ENCODE results near the gene PKD2.
"Not testable (repeated sequence)": the region's sequence is repeated elsewhere in the genome, so short reads cannot be mapped to it uniquely, and the experiment has no call there.

The PKD2 gene

GRCh38 chr4:87985097-87985886, 22.1 kb upstream of the PKD2 start:
- peak; percentile 66 for TF ChIP-seq CTCF (IDR thresholded peaks at IDR 0.05; ENCODE audit: low read depth, low read length)
- peak; percentile 34 to 46 for DNase-seq (ENCODE audit: low read depth in 2 of 2)
- H3K4me3 ChIP-seq (replicated peaks in 1 of 2; ENCODE audit: low read depth in 2 of 2, low read length in 2 of 2) = no peak overlapping the region

GRCh38 chr4:87985887-87986200, 21.6 kb upstream of the PKD2 start:
- no peak overlapping the region for H3K4me3 ChIP-seq (replicated peaks in 1 of 2; ENCODE audit: low read depth in 2 of 2, low read length in 2 of 2)
- TF ChIP-seq CTCF (IDR thresholded peaks at IDR 0.05; ENCODE audit: low read depth, low read length) = no peak
- no peak for DNase-seq (ENCODE audit: low read depth in 2 of 2)

GRCh38 chr4:87986508-87986907, 20.9 kb upstream of the PKD2 start:
- DNase-seq (ENCODE audit: low read depth in 2 of 2) = no peak
- TF ChIP-seq CTCF (IDR thresholded peaks at IDR 0.05; ENCODE audit: low read depth, low read length) = no peak
- no peak overlapping the region for H3K4me3 ChIP-seq (replicated peaks in 1 of 2; ENCODE audit: low read depth in 2 of 2, low read length in 2 of 2)

GRCh38 chr4:87989765-87990164, 17.7 kb upstream of the PKD2 start:
- no peak for DNase-seq (ENCODE audit: low read depth in 2 of 2)
- no peak for TF ChIP-seq CTCF (IDR thresholded peaks at IDR 0.05; ENCODE audit: low read depth, low read length)
- H3K4me3 ChIP-seq (replicated peaks in 1 of 2; ENCODE audit: low read depth in 2 of 2, low read length in 2 of 2) = no peak overlapping the region

- H3K4me3 ChIP-seq (replicated peaks in 1 of 2; ENCODE audit: low read depth in 2 of 2, low read length in 2 of 2) = no peak overlapping the region
- DNase-seq (ENCODE audit: low read depth in 2 of 2) = no peak
- no peak for TF ChIP-seq CTCF (IDR thresholded peaks at IDR 0.05; ENCODE audit: low read depth, low read length)
These were observed 12.0 kb upstream of the PKD2 start for GRCh38 chr4:87995435-87995834.

GRCh38 chr4:87999191-87999691, 8.2 kb upstream of the PKD2 start:
- DNase-seq (ENCODE audit: low read depth in 2 of 2); H3K4me3 ChIP-seq (replicated peaks in 1 of 2; ENCODE audit: low read depth in 2 of 2, low read length in 2 of 2): not testable (repeated sequence)

GRCh38 chr4:88001871-88002270, 5.6 kb upstream of the PKD2 start:
- no peak for DNase-seq (ENCODE audit: low read depth in 2 of 2)
- TF ChIP-seq CTCF (IDR thresholded peaks at IDR 0.05; ENCODE audit: low read depth, low read length) = no peak
- no peak overlapping the region for H3K4me3 ChIP-seq (replicated peaks in 1 of 2; ENCODE audit: low read depth in 2 of 2, low read length in 2 of 2)
